Skin epidermis (tissue), 12 donors: ENCODE measurements around the gene ADGRL2.
"Not testable (repeated sequence)": the region's sequence is repeated elsewhere in the genome, so short reads cannot be mapped to it uniquely, and the experiment has no call there.

ENCODE experiments used
- H3K27ac ChIP-seq, 21 experiments: fragments of 200-600 bp; sonication (generic) in 11 of 21; one replicate each; pipeline ENCODE4 v1.5.0; 2020; ENCODE audit warnings: mild to moderate bottlenecking in 3 of 21, inconsistent platforms in 2 of 21, moderate library complexity in 2 of 21
- H3K4me3 ChIP-seq, 7 experiments: fragments of 200-600 bp; sonication (generic) in 2 of 7; one replicate each; pipeline ENCODE4 v1.5.0; 2020; ENCODE audit warnings: inconsistent platforms in 2 of 7, mild to moderate bottlenecking in 2 of 7, moderate library complexity in 1 of 7

Gene ADGRL2

DNA sequence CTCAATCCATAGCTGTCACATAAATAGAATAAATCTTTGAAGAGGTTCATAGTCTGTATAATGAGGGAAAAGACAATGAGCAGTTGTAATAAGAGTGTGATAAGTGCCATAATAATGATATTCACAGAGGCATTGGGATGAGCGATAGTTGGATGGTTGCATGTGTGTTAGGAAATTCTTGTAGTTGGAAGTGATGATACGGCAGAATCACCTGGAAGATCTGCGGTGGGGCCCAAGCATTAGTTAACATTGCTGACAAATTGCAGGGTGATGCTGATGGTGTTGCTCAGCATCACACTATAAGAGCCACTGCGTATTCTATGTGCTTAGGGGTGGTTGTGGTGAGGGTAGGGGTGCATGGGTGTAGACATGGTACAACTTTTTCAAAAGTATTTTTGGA, 41.1 kb downstream of the ADGRL2 start:
- H3K27ac ChIP-seq: no peak overlapping the region

DNA sequence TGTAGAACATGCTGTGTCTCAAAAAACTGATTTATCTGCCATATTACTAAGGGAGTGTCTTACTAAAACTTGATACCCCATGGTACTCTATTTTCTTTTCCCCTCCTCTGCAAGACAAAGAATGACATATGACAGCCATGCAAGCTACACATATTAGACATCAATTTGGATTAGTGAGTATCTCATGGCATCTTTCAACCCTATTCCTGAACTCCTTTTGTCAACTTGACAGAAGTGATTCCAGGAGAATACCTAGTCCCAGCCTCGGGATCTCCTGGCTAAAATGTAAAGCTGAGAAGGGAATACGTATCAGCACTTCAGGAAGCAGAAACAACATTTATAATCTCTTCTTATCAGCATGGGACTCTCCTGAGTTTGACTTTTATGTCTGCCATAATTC, 43.7 kb downstream of the ADGRL2 start:
- H3K27ac ChIP-seq: no peak overlapping the region
- H3K4me3 ChIP-seq: no peak overlapping the region

More for the DNA sequence above, 41.1 kb downstream of the ADGRL2 start:
- no peak overlapping the region for H3K4me3 ChIP-seq

DNA sequence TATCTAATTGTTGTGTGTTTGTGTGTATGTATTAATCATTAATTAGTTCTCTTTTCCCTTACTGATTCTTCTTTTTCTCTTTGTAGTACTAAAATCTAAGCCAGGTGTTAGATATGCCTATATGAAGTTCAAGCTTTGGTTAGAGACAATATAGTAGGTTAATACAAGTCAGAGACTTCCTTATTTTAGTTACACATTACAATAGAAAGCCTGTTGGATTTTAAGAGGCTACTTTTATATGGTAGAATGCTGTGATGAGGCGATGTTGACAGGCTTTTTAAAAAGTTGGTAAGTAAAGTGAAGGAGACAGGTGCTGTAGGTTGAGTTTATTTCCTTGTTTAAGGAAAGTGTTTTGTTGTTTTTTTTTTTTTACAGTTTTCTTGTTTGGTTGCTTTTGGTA, 45.9 kb downstream of the ADGRL2 start:
- no peak overlapping the region for H3K27ac ChIP-seq
- H3K4me3 ChIP-seq: no peak overlapping the region

- no peak overlapping the region for H3K4me3 ChIP-seq
- H3K27ac ChIP-seq: no peak overlapping the region
Observed at GRCh38 chr1:81847063-81847462, 46.3 kb downstream of the ADGRL2 start.

GRCh38 chr1:81848880-81849682, 48.3 kb downstream of the ADGRL2 start:
- Histone ChIP-seq H3K27ac (no peak overlapping the region), H3K4me3 (no peak overlapping the region)

DNA sequence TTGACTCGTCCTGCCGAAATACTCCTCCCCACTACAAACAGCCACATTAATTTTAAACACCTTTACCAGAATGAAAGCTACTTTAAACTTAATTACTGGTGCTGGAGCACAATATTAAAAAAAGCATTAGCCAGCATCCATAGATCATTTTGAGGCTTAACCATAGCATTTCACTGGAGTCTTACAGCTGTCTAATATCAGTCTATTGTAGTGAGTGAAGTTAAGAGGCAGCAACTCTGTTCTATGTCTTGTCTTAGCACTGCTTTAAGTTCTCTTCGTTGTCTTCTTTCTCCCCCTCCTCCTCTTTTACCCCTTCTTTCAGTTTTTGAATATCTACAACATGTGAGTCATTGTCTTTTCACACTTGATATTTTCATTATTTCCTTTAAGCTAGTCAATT, 49.3 kb downstream of the ADGRL2 start:
- Histone ChIP-seq H3K4me3 (no peak overlapping the region), H3K27ac (no peak overlapping the region)

DNA sequence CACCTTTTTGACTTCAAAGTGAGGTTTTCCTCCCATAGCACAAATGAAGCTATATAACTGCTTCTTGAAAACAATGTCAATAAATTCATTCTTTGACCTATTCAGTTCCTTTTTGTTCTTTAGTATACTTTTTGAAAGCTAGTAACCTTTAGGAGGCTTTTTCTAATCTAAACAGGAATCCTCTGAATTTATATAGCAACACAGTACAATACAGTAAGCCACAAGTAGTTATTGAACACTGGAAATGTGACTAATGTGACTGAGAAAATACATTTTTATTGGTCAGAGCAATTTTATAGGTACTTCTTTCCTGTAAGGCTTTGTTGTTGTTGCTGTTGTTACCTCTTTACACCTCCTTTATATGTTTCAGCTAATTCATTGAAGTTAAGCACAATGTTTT, 49.8 kb downstream of the ADGRL2 start:
- no peak overlapping the region for H3K4me3 ChIP-seq

DNA sequence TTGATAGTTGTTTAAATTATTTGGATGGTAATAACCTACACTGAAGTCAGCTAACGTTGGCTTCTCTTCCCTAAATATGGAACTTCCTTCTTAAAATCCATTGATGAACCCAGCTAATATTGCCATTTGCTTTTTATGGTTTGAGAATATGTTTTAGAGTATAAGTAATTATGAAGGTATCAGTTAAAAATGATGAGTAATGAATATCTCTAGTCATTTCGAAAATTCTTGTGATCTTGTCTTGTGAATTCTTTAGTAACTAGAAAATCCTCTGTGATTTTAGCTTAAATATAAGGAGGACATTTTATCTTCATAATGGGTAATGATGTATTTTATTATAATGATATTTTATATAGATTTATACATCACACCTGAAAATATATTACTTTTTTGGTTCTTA, 50.5 kb downstream of the ADGRL2 start:
- no peak overlapping the region for H3K4me3 ChIP-seq

More for the DNA sequence above, 49.8 kb downstream of the ADGRL2 start:
- no peak overlapping the region for H3K27ac ChIP-seq

DNA sequence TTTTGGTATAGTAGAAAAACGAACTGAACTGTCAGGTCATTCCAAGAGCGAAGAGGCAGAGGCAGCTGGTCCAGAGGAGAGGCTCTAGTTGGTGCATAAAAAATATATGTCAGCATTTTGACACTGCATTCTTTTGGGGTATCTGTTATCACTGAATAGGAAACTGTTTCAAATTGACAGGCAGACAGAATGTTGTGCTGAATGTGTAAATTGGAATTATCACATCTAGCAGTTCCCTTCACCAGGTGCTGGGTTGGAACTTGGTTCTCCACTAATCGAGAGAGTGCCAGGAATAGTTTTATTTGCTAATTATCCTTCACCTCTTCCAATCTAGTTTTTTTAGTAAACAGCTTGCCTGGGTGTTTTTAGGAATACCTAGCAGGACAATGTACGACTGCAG, 52.2 kb downstream of the ADGRL2 start:
- no peak overlapping the region for H3K4me3 ChIP-seq
- no peak overlapping the region for H3K27ac ChIP-seq

More for the DNA sequence above, 50.5 kb downstream of the ADGRL2 start:
- no peak overlapping the region for H3K27ac ChIP-seq

GRCh38 chr1:81867235-81867634, 66.5 kb downstream of the ADGRL2 start:
- Histone ChIP-seq H3K27ac (no peak overlapping the region), H3K4me3 (no peak overlapping the region)

DNA sequence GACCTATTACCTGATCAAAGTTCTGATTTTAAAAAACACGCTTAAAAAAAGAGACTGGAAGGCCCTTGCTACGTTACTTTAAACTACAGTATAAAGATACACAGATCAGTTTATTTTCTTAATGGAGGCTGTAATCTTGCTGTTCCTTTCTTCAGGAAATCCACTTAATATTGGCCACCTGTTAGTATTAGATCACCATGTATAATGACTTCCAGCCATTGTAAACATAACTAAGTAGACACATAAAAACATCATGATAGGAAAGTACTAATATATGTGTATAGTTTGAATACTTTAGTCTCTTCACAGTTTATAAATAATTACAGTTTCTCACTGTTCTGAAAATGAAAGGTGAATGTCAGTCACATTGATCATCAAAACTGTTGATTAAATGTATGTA, 68.6 kb downstream of the ADGRL2 start:
- H3K27ac ChIP-seq: no peak overlapping the region
- no peak overlapping the region for H3K4me3 ChIP-seq

GRCh38 chr1:81871091-81871490, 70.4 kb downstream of the ADGRL2 start:
- not testable (repeated sequence) for H3K4me3 ChIP-seq, H3K27ac ChIP-seq

DNA sequence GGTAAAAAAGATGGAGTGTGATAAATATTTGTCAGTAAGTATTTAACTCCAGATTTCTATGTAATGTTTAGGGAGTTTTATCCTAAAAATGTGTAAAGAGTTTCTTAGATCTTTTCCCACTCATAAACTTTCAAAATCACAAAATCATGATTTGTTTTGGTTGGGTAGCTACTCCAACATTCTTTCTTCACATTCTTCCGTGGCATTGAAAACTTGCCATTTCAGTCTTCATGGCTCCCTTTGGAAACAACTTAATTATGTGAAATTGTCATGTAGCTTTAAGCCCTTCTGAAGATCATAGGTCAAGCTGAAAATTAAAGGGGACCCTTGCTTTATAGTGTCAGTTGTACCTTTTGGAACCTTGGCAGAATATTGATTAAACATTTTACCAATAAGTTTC, 73.2 kb downstream of the ADGRL2 start:
- H3K27ac ChIP-seq: no peak overlapping the region
- no peak overlapping the region for H3K4me3 ChIP-seq

GRCh38 chr1:81874461-81874860, 73.7 kb downstream of the ADGRL2 start:
- Histone ChIP-seq H3K27ac (no peak overlapping the region), H3K4me3 (no peak overlapping the region)

DNA sequence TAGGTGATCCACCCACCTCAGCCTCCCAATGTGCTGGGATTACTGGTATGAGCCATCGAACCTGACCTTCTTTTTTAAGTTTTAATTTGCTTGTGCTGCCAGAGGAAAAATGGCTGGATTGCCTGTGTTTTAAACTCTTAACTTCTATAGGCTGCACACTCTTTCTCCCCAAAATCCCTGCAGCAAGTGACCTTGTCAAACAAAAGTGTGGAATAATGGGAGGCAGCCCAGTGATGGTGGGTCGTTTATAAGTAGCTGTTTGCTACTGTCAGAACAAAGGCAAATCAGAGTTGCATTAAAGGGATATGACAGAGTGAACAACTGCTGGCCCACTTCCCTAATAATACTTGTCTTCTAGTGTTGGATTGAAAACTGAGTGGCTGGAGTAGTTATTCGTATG, 74.2 kb downstream of the ADGRL2 start:
- H3K27ac ChIP-seq: no peak overlapping the region

GRCh38 chr1:81876901-81877733, 76.4 kb downstream of the ADGRL2 start:
- H3K27ac ChIP-seq: no peak overlapping the region
- no peak overlapping the region for H3K4me3 ChIP-seq

More for the DNA sequence above, 74.2 kb downstream of the ADGRL2 start:
- H3K4me3 ChIP-seq: no peak overlapping the region

- H3K27ac ChIP-seq: no peak overlapping the region
- no peak overlapping the region for H3K4me3 ChIP-seq
Observed at GRCh38 chr1:81877940-81878339, 77.2 kb downstream of the ADGRL2 start.

DNA sequence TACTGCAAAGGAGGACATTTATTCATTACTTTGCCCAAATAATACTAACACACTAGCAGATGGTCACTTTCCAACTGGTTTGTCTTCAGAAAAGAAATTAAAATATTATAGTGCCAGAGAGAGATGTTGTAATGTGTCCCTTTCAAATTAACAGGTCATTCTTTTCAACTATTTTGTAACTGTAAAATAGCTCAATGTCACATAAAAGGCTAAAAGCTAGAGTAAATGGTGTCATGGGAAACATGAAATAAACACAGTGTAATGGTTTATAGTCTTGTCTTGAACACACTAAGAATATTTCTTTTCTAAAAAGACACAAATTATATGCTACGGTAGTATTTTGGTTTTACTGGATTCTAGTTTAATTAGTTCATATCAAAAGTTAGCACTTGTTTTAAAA, 77.8 kb downstream of the ADGRL2 start:
- no peak overlapping the region for H3K27ac ChIP-seq
- H3K4me3 ChIP-seq: no peak overlapping the region

DNA sequence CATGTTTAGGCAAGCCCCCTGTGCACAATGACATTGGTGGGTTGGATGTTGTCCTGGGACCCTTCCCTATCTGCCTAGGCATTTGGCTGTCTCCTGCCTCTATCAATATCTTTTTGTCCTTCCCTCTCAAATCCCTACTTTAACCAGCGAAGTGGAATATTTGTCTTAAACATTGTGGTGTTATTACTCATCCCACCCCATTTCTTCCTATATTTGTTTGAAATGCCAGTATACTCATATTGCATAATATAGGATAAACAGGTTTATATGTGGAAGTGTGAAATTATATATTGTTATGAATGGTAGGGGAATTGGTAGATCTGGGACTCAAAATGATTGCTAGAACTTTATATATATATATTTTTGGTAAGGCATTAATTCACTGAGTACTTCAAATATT, 80.0 kb downstream of the ADGRL2 start:
- no peak overlapping the region for H3K4me3 ChIP-seq
- H3K27ac ChIP-seq: no peak overlapping the region

GRCh38 chr1:81885291-81885690, 84.6 kb downstream of the ADGRL2 start:
- H3K4me3 ChIP-seq: no peak overlapping the region
- H3K27ac ChIP-seq: no peak overlapping the region

DNA sequence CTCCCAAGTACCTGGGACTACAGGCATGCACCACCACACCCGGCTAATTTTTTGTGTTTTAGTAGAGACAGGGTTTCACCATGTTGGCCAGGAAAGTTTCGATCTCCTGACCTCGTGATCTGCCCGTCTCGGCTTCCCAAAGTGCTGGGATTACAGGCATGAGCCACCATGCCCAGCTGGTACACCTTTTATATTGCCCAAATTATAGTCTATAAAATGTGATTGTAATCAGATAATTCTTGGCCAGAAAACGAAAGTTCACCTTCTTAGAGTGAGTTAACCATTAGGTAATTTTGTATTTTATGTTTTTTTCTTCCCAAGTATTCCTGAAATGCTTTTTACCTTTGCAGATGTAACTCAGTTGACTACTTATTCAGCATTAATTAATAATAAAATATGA, 85.6 kb downstream of the ADGRL2 start:
- not testable (repeated sequence) for H3K27ac ChIP-seq, H3K4me3 ChIP-seq
